DMS53 (cell line): Measurements from ENCODE around the gene PAFAH1B2.
"Not testable (repeated sequence)": the region's sequence is repeated elsewhere in the genome, so short reads cannot be mapped to it uniquely, and the experiment has no call there.

Experiments
- DNase-seq: peaks from one replicate; lab custom pipeline; 2025; lab: John Stamatoyannopoulos, UW

The PAFAH1B2 gene

GRCh38 chr11:117127171-117127901 is 16.8 kb upstream of the PAFAH1B2 start:
- DNase-seq = peak; percentile 72

- no peak for DNase-seq
Measured at GRCh38 chr11:117128289-117128688, 15.8 kb upstream of the PAFAH1B2 start.

GRCh38 chr11:117130396-117130795 is 13.7 kb upstream of the PAFAH1B2 start:
- DNase-seq = not testable (repeated sequence)

- no peak for DNase-seq
Measured at GRCh38 chr11:117130879-117131278, 13.2 kb upstream of the PAFAH1B2 start.

- DNase-seq = no peak
Measured at GRCh38 chr11:117134431-117134830, 9.7 kb upstream of the PAFAH1B2 start.

GRCh38 chr11:117134979-117135378 is 9.1 kb upstream of the PAFAH1B2 start:
- DNase-seq = not testable (repeated sequence)

- DNase-seq = not testable (repeated sequence)
Measured at GRCh38 chr11:117137223-117138086, 6.6 kb upstream of the PAFAH1B2 start.

GRCh38 chr11:117143390-117143789 is 697 bp upstream of the PAFAH1B2 start:
- DNase-seq = peak; percentile 67

- peak; percentile 77 for DNase-seq
Measured at GRCh38 chr11:117144477-117145392, 648 bp downstream of the PAFAH1B2 start.

GRCh38 chr11:117145393-117145761 is 1.3 kb downstream of the PAFAH1B2 start:
- DNase-seq = peak; percentile 33

- DNase-seq = no peak
Measured at GRCh38 chr11:117146521-117146920, 2.4 kb downstream of the PAFAH1B2 start.

GRCh38 chr11:117152066-117152465 is 8.0 kb downstream of the PAFAH1B2 start:
- DNase-seq = no peak

- DNase-seq = no peak
Measured at GRCh38 chr11:117154468-117154867, 10.4 kb downstream of the PAFAH1B2 start.

GRCh38 chr11:117157507-117157906 is 13.4 kb downstream of the PAFAH1B2 start:
- DNase-seq = no peak

- no peak for DNase-seq
Measured at GRCh38 chr11:117159892-117160291, 15.8 kb downstream of the PAFAH1B2 start.

GRCh38 chr11:117160826-117161225 is 16.7 kb downstream of the PAFAH1B2 start:
- no peak for DNase-seq

- no peak for DNase-seq
Measured at GRCh38 chr11:117166491-117166890, 22.4 kb downstream of the PAFAH1B2 start.

- no peak for DNase-seq
Measured at GRCh38 chr11:117169736-117170135, 25.6 kb downstream of the PAFAH1B2 start.

- DNase-seq = no peak
Measured at GRCh38 chr11:117170210-117170609, 26.1 kb downstream of the PAFAH1B2 start.

GRCh38 chr11:117171007-117171403 is 26.9 kb downstream of the PAFAH1B2 start:
- no peak for DNase-seq

- DNase-seq = no peak
Measured at GRCh38 chr11:117171404-117172061, 27.4 kb downstream of the PAFAH1B2 start.
